Cardiac fibroblast (primary cell): ENCODE measurements around the gene MBD3.
A peak's percentile ranks its signal among the peaks of the same experiment; 100 is the strongest.

Experiments
- DNase-seq, 2 donors: peaks; one replicate each; pipeline versions ENCODE4 v3.0.0 to v3.0.0-alpha.2; 2010; ENCODE audit warnings: low read depth in 2 of 2
- H3K4me3 ChIP-seq, 2 donors: replicated peaks in 1 of 2; 1 replicate in 1 of 2; 2 replicates in 1 of 2; pipeline ENCODE4 v1.5.1; 2011; ENCODE audit warnings: low read depth in 2 of 2, low read length in 2 of 2, mild to moderate bottlenecking in 2 of 2, moderate library complexity in 1 of 2
- TF ChIP-seq, protein P1 (sequence below): IDR thresholded peaks from one replicate; pipeline ENCODE4 v1.5.1; 2011; ENCODE audit warnings: low read depth, mild to moderate bottlenecking, low read length, inconsistent platforms

Gene MBD3

DNA sequence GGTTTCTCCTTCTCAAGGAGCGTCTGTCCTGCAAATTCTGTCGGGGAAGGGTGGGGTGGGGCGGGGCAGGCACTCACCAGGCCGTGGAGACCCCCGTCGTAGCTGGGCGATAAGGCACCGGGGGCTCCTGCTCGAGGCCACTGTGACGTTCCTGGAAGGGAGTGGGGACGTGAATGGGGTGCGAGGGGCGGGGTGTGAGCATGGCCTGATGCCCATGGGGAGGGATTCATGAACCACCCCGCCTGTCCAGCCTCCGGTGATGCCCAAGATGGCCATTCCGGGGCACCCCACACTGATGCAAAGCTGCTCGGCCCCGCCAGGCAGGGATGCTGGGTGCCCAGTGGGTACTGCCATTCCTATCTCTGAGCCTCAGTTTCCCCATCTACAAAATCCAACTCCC lies 27.0 kb upstream of the MBD3 start:
- DNase-seq = no peak
- TF ChIP-seq, protein P1, sequence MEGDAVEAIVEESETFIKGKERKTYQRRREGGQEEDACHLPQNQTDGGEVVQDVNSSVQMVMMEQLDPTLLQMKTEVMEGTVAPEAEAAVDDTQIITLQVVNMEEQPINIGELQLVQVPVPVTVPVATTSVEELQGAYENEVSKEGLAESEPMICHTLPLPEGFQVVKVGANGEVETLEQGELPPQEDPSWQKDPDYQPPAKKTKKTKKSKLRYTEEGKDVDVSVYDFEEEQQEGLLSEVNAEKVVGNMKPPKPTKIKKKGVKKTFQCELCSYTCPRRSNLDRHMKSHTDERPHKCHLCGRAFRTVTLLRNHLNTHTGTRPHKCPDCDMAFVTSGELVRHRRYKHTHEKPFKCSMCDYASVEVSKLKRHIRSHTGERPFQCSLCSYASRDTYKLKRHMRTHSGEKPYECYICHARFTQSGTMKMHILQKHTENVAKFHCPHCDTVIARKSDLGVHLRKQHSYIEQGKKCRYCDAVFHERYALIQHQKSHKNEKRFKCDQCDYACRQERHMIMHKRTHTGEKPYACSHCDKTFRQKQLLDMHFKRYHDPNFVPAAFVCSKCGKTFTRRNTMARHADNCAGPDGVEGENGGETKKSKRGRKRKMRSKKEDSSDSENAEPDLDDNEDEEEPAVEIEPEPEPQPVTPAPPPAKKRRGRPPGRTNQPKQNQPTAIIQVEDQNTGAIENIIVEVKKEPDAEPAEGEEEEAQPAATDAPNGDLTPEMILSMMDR = no peak
- H3K4me3 ChIP-seq = no peak overlapping the region

DNA sequence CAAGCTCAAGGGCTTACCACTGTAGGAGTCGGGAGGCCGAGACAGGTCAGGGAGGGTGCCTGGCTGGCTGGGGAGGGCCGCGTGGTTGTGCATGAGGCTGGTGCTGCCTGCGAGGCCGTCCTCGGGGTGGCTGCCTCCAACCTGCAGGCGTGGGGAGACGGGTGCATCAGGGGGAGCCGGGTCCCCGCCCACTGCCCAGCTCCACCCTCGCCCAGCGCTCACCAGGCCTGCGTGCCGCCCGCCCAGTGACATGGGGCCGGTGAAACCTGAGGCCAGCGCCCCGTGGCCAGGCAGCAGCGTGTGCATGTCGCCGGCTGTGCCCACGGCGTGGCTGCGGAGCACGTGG lies 26.4 kb upstream of the MBD3 start:
- H3K4me3 ChIP-seq = no peak overlapping the region
- no peak for DNase-seq
- TF ChIP-seq, protein P1 = no peak

DNA sequence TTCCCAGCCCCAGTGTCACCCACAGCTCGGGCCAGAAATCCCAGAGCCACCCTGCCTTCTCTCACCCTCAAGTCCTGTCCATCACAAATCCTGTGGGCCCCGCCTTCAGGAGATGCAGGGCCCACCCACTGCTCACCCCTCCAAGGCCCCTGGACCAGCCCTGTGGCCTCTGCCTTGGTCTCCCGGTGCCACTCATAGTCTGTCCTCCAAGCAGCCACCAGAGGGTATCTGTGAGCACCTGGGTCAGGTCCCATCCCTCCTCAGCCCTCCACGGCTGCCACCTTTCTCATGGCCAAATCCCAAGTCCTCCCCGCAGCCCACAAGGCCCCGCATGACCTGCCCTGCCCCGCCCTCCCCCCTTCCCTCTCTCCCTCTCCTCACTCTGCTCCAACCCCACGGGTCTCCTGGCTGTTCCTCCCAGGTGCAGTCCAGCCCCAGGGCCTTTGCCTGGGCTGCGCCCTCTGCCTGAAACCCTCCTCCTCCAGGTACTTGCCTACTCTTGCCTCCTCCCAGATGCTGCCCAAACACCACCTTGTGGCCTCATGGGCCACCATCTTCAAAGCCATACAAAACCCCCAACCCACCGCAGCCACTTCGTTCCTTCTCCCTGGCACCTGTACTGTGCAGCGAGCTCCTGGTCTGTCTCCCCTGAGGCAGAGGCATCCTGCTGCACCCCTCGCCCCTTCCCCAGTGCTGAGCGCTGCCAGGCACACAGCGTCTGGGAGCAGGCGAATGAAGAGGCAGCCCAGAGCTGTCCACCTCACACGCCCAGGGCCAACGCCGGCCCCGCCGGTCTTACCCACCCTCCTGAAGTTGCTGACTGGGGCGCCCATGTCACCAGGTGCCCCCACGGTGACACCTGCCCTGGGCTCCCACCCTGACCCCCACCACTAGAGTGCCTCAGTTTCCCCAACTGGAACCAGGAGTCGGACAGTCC lies 25.8 kb upstream of the MBD3 start:
- peak; percentile 18 to 21 for DNase-seq
- no peak overlapping the region for H3K4me3 ChIP-seq
- TF ChIP-seq, protein P1 = peak; percentile 37

DNA sequence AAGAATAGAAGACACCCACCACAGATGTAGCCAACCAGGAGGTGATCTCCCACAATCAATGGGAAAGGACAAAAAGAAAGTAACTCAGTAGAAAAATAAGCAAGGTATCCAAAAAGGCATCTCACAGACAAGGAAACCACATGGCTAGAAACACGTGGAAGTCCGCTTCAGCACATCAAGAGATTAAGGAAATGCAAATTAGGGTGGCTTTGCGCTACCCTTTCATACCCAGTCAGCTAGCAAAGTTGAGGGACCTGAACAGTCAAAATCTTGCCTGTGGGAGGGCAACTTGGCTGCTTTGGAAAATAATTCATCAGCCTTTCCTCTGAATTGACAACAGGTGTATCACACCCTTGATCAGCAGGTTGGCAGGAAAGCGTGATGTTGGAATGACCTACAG lies 24.2 kb upstream of the MBD3 start:
- H3K4me3 ChIP-seq = no peak overlapping the region
- no peak for DNase-seq
- TF ChIP-seq, protein P1 = no peak

DNA sequence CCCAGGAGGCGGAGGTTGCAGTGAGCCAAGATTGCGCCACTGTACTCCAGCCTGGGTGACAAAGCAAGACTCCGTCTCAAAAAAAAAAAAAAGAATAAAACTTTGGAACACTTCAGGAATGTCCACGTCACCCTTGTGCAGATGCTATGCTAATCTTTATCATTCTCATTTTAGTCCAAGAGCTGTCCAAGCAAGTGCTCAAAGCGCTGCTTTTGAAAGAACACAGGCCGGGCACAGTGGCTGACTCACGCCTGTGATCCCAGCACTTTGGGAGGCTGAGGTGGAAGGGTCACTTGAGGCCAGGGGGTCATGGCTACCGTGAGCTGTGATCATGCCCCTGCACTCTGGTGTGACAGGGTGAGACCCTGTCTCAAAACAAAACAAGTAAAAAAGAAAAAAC lies 23.7 kb upstream of the MBD3 start:
- H3K4me3 ChIP-seq = no peak overlapping the region
- peak; percentile 78 to 81 for DNase-seq
- TF ChIP-seq, protein P1 = no peak

DNA sequence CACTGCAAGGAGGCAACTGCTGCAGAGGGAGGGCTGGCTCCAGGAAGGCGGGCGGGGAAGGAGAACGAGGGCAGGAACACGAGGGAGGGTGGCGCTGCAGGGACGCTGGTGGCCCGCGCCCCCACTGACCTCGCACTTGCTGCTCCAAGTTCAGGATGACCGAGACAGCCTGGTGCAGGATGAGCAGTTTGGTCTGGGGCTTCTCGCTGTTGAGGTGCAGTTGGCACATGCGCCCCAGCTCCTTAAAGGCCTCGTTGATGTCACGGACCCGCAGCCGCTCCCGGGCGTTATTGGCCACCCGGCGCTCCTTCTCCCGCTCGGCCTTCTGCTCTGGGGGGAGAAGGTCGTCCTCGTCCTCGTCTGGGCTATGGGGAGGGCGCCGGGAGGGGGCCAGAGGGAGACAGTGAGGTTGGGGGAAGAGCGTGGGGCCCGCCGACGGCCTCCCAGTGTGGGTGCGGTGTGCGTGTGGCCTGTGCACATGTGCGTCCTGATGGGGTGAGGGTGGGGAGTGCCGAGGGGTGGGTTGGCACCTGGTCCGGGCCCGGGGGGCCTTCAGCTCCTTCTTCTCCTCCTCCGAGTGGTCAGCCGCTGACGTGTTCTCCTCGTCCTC lies 22.6 kb upstream of the MBD3 start:
- no peak for DNase-seq
- no peak overlapping the region for H3K4me3 ChIP-seq
- TF ChIP-seq, protein P1 = no peak
